Ovary (tissue), 9 donors: ENCODE data around the gene CNGA3. TPM values are rescaled to one million over a fixed set of nuclear protein-coding genes. Genes with fewer than 3 reads are reported as not detected.
A peak's percentile ranks its signal among the peaks of the same experiment; 100 is the strongest.
"Not testable (repeated sequence)": the region's sequence is repeated elsewhere in the genome, so short reads cannot be mapped to it uniquely, and the experiment has no call there.

ENCODE experiments used
- DNase-seq, 5 donors: peaks; one replicate each; pipeline ENCODE4 v3.0.0-alpha.2; 2019 to 2020
- H3K27ac ChIP-seq, 2 donors: fragments of 200-600 bp; one replicate each; pipeline versions ENCODE4 v1.5.1 to v1.8.0; 2019 to 2022
- H3K27me3 ChIP-seq: fragments of 200-600 bp; one replicate; pipeline ENCODE4 v1.8.0; 2022
- H3K36me3 ChIP-seq: fragments of 200-600 bp; sonication (generic); one replicate; pipeline ENCODE4 v1.5.1; 2019
- H3K4me1 ChIP-seq: one replicate; pipeline ENCODE4 v1.8.1; 2013; ENCODE audit warnings: mild to moderate bottlenecking, moderate library complexity; ENCODE audit not compliant: insufficient read depth
- H3K4me3 ChIP-seq: fragments of 200-600 bp; sonication (generic); one replicate; pipeline ENCODE4 v1.5.1; 2017
- H3K9me3 ChIP-seq, 2 donors: fragments of 200-600 bp in 1 of 2; sonication (generic) in 1 of 2; one replicate each; pipeline versions ENCODE4 v1.5.1 to v1.8.1; 2013 to 2019; ENCODE audit warnings: mild to moderate bottlenecking in 1 of 2, moderate library complexity in 1 of 2
- CTCF ChIP-seq, 3 donors: fragments of 450-650 bp in 2 of 3; fragments of 200-600 bp in 1 of 3; IDR thresholded peaks; one replicate each; pipeline versions ENCODE4 v1.5.1 to v1.8.0; 2016 to 2022; ENCODE audit warnings: antibody characterized with exemption in 3 of 3, mild to moderate bottlenecking in 1 of 3
- EP300 ChIP-seq: sonication (generic); formaldehyde crosslinking; IDR thresholded peaks from one replicate; pipeline ENCODE4 v1.6.1; 2017; ENCODE audit warnings: antibody characterized with exemption
- POLR2A ChIP-seq: fragments of 450-650 bp; IDR thresholded peaks from one replicate; pipeline ENCODE4 v1.6.1; 2017; ENCODE audit warnings: antibody characterized with exemption, mild to moderate bottlenecking, moderate library complexity
- WGBS, 3 donors: extraction: QIAGEN DNeasy Blood & Tissue Kit in 1 of 3; methylation state at CpG; one replicate each; pipeline versions ENCODE4 v1.1.5 to v1.1.7; 2013 to 2017; 5-methylcytosine and 5-hydroxymethylcytosine counted together
- intact Hi-C, 4 donors: fragments of 100-400 bp; cut with DNase I; formaldehyde crosslinking; loops; one replicate each; pipeline versions ENCODE4 v1.11.0 to v1.15.1; 2022 to 2023
- polyA plus RNA-seq, 2 donors: library from polyadenylated mRNA; stranded (reverse); fragments of 200-250 nt in 1 of 2; fragments of 350-450 nt in 1 of 2; fragmentation: Illumina TruSeq in 1 of 2; extraction: RNeasy Lipid Tissue Mini Kit (QIAGEN cat#74804) in 1 of 2; gene quantifications; one replicate each; pipeline ENCODE4 v1.2.3, GENCODE V29; 2013 to 2014
- total RNA-seq, 7 donors: library from RNA; depleted of rRNA in 2 of 7; stranded (reverse); fragments of >200 nt in 2 of 7; fragmentation: NEBNext Ultra II Directional in 3 of 7; extraction: Animal tissue kit (Norgen Biotek cat#: 25700) in 3 of 7; gene quantifications; one replicate each; pipeline versions ENCODE4 v1.1.0 to v1.2.4, GENCODE V29; 2016 to 2023
- donor health status: DM: no; HTN: no; CAD: no; lungs with moderate emphysema.
- donor health status: DM: no; HTN: no; CAD: no.
- donor health status: Bipolar disorder and iron deficiency.
- donor health status: DM: yes; HTN: yes; CAD: no.
- donor health status: DM: no; HTN: no; CAD: no.
- donor health status: DM: yes; HTN: yes; CAD: no.

Gene CNGA3
- total and polyA plus RNA-seq, 9 donors = 0.05 to 0.34 (median 0.10) TPM; not detected in 6

- DNase-seq = no peak
- H3K9me3 ChIP-seq = no peaks in the 10 kb centered on the region
- 69 to 75% (median 75%) methylated on average over 5 of the region's 5 CpGs for WGBS, 3 donors
- no peaks in the 10 kb centered on the region for H3K4me1 ChIP-seq
- no peaks in the 10 kb centered on the region for H3K36me3 ChIP-seq
- H3K4me3 ChIP-seq = no peak overlapping the region
- H3K27me3 ChIP-seq = no peaks in the 10 kb centered on the region
- H3K27ac ChIP-seq = no peak overlapping the region
- no peak for TF ChIP-seq CTCF (IDR thresholded peaks at IDR 0.05)
- intact Hi-C loops = no loop called here
Observed at GRCh38 chr2:98408155-98408554, 61.9 kb downstream of the CNGA3 start.

- 31 to 35% (median 34%) methylated on average over 5 of the region's 5 CpGs for WGBS, 3 donors
- intact Hi-C loops = loop anchor here in 1 of 4 donors (10.0 kb wide), 1 partner anchor 152 kb away; no protein-coding TSS in a partner anchor
- no peak overlapping the region for H3K4me3 ChIP-seq
- H3K4me1 ChIP-seq = no peaks in the 10 kb centered on the region
- H3K36me3 ChIP-seq = no peaks in the 10 kb centered on the region
- H3K27ac ChIP-seq = no peak overlapping the region
- no peaks in the 10 kb centered on the region for H3K27me3 ChIP-seq
- TF ChIP-seq CTCF (IDR thresholded peaks at IDR 0.05) = peak; percentile 9 to 14 (median 12)
- TF ChIP-seq EP300 = no peak
- DNase-seq = no peak
- H3K9me3 ChIP-seq = no peaks in the 10 kb centered on the region
Observed at GRCh38 chr2:98412751-98413458, 66.6 kb downstream of the CNGA3 start.

- not testable (repeated sequence) for H3K4me1 ChIP-seq, H3K27ac ChIP-seq
- 93 to 95% (median 94%) methylated on average over 7 of the region's 7 CpGs for WGBS, 3 donors
Observed at GRCh38 chr2:98414246-98414645, 68.0 kb downstream of the CNGA3 start.

GRCh38 chr2:98415719-98416248 lies 69.5 kb downstream of the CNGA3 start:
- not testable (repeated sequence) for H3K4me1 ChIP-seq, DNase-seq, H3K4me3 ChIP-seq, H3K36me3 ChIP-seq, H3K9me3 ChIP-seq, H3K27ac ChIP-seq, H3K27me3 ChIP-seq
- WGBS, 3 donors = 92 to 94% (median 94%) methylated on average over 9 of the region's 9 CpGs
- intact Hi-C loops = loop anchor here in 1 of 4 donors (10.0 kb wide), 1 partner anchor 149 kb away; no protein-coding TSS in a partner anchor

More at GRCh38 chr2:98414246-98414645, 68.0 kb downstream of the CNGA3 start:
- H3K27me3 ChIP-seq, H3K9me3 ChIP-seq, DNase-seq, H3K36me3 ChIP-seq, H3K4me3 ChIP-seq: not testable (repeated sequence)
- intact Hi-C loops = loop anchor here in 1 of 4 donors (10.0 kb wide), 1 partner anchor 151 kb away; no protein-coding TSS in a partner anchor

GRCh38 chr2:98416383-98417159 lies 70.3 kb downstream of the CNGA3 start:
- H3K27ac ChIP-seq = no peak overlapping the region
- TF ChIP-seq CTCF (IDR thresholded peaks at IDR 0.05) = no peak
- no peak for TF ChIP-seq EP300
- TF ChIP-seq POLR2A = no peak
- 60 to 76% (median 65%) methylated on average over 2 of the region's 2 CpGs for WGBS, 3 donors
- H3K36me3 ChIP-seq = no peaks in the 10 kb centered on the region
- DNase-seq = no peak
- intact Hi-C loops = loop anchor here in 1 of 4 donors (10.0 kb wide), 1 partner anchor 148 kb away; no protein-coding TSS in a partner anchor
- no peaks in the 10 kb centered on the region for H3K27me3 ChIP-seq
- H3K4me1 ChIP-seq = no peaks in the 10 kb centered on the region
- H3K4me3 ChIP-seq = no peak overlapping the region
- no peaks in the 10 kb centered on the region for H3K9me3 ChIP-seq
